ENCODE data around the gene KCNJ14. TPM values are rescaled to one million over a fixed set of nuclear protein-coding genes. Genes with fewer than 3 reads are reported as not detected.

Gene KCNJ14
- total RNA-seq, 2 donors from 2014 or later, result 0.26 to 0.31 TPM

DNA sequence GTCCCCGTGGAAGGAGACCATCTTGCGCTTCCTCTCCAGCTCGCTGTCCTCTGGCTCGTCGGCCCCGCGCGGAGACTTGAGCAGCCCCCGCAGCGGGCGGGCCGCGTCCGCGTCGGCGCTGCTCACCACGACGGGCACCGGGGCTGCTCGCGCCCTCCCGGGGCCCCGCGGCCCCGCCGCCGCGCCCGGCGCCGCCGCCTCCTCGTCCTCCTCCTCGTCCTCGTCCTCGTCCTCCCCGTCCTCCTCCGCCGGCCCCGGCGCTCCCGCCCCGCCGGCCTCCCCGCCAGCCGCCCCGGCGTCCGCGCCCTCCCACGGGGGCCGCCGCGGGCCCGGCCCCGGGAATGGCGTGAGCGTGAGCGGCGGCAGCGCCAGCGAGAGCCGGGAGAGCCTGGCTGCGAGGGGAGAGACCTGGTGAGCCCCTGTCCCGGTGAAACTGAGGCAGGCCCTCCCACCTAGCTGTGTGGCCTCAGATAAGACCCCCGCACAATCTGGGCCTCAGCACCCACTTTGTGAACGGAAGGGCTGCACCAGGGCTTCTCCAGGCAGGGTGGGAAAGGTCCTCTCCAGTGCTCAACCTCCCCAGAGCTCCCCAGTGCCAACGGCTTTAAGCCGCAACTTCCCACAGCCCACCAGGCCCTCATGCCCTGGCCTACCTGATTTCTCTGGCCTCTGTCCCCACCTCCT lies 38.5 kb downstream of the KCNJ14 start:
- peaks cover 0 to 32% of the 10 kb centered on the region in 2 donors for H3K4me1 ChIP-seq
- H3K27ac ChIP-seq, result peak overlapping the region; percentile 67 to 71

GRCh38 chr19:48495396-48495795 lies 40.0 kb downstream of the KCNJ14 start:
- no peak for DNase-seq (ENCODE audit: low spot score)
- H3K4me3 ChIP-seq, result no peak overlapping the region
- no peaks in the 10 kb centered on the region for H3K9me3 ChIP-seq
- no peaks in the 10 kb centered on the region for H3K36me3 ChIP-seq
- no peak overlapping the region for H3K27ac ChIP-seq
- H3K27me3 ChIP-seq, result peaks cover 0 to 9% of the 10 kb centered on the region in 2 donors
- H3K4me1 ChIP-seq, result peaks cover 0 to 24% of the 10 kb centered on the region in 2 donors
- TF ChIP-seq, protein P1, sequence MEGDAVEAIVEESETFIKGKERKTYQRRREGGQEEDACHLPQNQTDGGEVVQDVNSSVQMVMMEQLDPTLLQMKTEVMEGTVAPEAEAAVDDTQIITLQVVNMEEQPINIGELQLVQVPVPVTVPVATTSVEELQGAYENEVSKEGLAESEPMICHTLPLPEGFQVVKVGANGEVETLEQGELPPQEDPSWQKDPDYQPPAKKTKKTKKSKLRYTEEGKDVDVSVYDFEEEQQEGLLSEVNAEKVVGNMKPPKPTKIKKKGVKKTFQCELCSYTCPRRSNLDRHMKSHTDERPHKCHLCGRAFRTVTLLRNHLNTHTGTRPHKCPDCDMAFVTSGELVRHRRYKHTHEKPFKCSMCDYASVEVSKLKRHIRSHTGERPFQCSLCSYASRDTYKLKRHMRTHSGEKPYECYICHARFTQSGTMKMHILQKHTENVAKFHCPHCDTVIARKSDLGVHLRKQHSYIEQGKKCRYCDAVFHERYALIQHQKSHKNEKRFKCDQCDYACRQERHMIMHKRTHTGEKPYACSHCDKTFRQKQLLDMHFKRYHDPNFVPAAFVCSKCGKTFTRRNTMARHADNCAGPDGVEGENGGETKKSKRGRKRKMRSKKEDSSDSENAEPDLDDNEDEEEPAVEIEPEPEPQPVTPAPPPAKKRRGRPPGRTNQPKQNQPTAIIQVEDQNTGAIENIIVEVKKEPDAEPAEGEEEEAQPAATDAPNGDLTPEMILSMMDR (IDR thresholded peaks at IDR 0.05), result no peak

More for the DNA sequence above, 38.5 kb downstream of the KCNJ14 start:
- H3K27me3 ChIP-seq, result no peaks in the 10 kb centered on the region
- DNase-seq (ENCODE audit: low spot score), result no peak
- TF ChIP-seq, protein P1 (IDR thresholded peaks at IDR 0.05), result no peak
- no peaks in the 10 kb centered on the region for H3K36me3 ChIP-seq
- H3K9me3 ChIP-seq, result no peaks in the 10 kb centered on the region
- peak overlapping the region; percentile 43 to 55 for H3K4me3 ChIP-seq

- H3K27me3 ChIP-seq, result peaks cover 0 to 19% of the 10 kb centered on the region in 2 donors
- TF ChIP-seq, protein P1 (IDR thresholded peaks at IDR 0.05), result no peak
- H3K27ac ChIP-seq, result no peak overlapping the region
- peaks cover 0 to 19% of the 10 kb centered on the region in 2 donors for H3K4me1 ChIP-seq
- peak overlapping the region in 1 of 2 donors; percentile 6 for H3K4me3 ChIP-seq
- no peak for DNase-seq (ENCODE audit: low spot score)
- no peaks in the 10 kb centered on the region for H3K9me3 ChIP-seq
- no peaks in the 10 kb centered on the region for H3K36me3 ChIP-seq
These were observed 41.8 kb downstream of the KCNJ14 start for GRCh38 chr19:48496959-48497727.

DNA sequence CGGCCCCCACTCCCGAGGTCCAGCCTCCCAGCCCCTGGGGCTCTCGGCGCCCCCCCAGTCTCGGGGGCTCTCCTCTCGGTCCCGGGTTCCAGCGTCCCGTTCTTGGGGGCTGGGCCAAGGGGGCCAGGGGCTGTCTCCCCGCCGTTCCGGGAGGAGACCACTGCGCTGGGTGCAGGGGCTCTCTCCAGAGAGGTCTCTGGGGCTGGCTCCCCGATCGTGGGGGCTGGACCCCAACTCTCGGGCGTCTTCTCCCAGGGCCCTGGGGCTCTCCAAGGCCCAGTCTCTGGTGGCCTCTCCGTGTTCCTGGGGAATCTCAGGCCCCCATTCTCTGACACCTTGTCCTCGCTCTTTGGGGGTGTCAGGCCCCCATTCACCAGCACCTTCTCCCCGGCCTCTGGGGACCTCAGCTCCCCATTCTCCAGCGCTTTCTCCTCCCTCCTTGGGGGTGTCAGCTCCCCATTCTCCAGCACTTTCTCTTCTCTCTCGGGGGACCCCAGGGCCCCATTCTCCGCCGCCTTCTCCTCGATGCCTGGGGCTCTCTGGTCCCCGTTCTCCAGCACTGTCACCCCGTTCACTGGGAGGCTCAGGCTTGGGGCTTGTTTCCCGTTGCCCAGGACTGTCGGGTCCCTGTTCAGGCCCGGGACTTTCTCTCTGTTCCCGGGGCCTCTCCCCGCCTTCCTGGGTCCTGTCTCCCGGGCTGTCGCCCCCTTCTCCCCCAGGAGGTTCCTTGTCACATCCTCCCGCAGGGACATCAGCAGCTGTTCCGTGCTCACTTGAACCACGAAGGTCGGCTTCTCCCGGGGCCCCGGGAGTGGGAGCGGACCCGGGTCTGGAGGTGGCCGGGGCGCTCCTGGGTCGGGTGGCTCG lies 42.6 kb downstream of the KCNJ14 start:
- no peaks in the 10 kb centered on the region for H3K36me3 ChIP-seq
- peaks cover 0 to 15% of the 10 kb centered on the region in 2 donors for H3K4me1 ChIP-seq
- TF ChIP-seq, protein P1 (IDR thresholded peaks at IDR 0.05), result no peak
- peak overlapping the region; percentile 6 to 13 for H3K4me3 ChIP-seq
- H3K27ac ChIP-seq, result no peak overlapping the region
- DNase-seq (ENCODE audit: low spot score), result no peak
- no peaks in the 10 kb centered on the region for H3K9me3 ChIP-seq
- H3K27me3 ChIP-seq, result peaks cover 0 to 19% of the 10 kb centered on the region in 2 donors

GRCh38 chr19:48498595-48499311 lies 43.4 kb downstream of the KCNJ14 start:
- no peaks in the 10 kb centered on the region for H3K9me3 ChIP-seq
- H3K36me3 ChIP-seq, result no peaks in the 10 kb centered on the region
- DNase-seq (ENCODE audit: low spot score), result no peak
- TF ChIP-seq, protein P1 (IDR thresholded peaks at IDR 0.05), result no peak
- H3K27me3 ChIP-seq, result peaks cover 0 to 19% of the 10 kb centered on the region in 2 donors
- H3K4me3 ChIP-seq, result peak overlapping the region in 1 of 2 donors; percentile 13
- H3K27ac ChIP-seq, result no peak overlapping the region
- H3K4me1 ChIP-seq, result peaks cover 0 to 15% of the 10 kb centered on the region in 2 donors
